GM23338 (cell line): Measurements from ENCODE around the gene KCNQ1OT1. TPM values are rescaled to one million over a fixed set of nuclear protein-coding genes. Genes with fewer than 3 reads are reported as not detected.

Source experiments
- ATAC-seq: fragments of 200-7000 bp; cut with Tn5 transposase; 3 replicates; pipeline ENCODE4 v1.9.1; 2020
- DNase-seq: peaks from one replicate; pipeline ENCODE4 v3.0.0-alpha.2; 2015; ENCODE audit warnings: low spot score
- H2AFZ ChIP-seq: fragments of 200-600 bp; sonication (generic); 2 replicates; pipeline ENCODE4 v1.8.0; 2016; ENCODE audit warnings: antibody characterized with exemption, mild to moderate bottlenecking, moderate library complexity
- H3F3A ChIP-seq: fragments of 200-600 bp; sonication (generic); replicated peaks from 2 replicates; pipeline ENCODE4 v1.8.0; 2017; ENCODE audit warnings: antibody characterized with exemption, mixed run types, low read depth
- H3K27ac ChIP-seq: fragments of 200-600 bp; sonication (generic); 2 replicates; pipeline ENCODE4 v1.6.1; 2016; ENCODE audit warnings: low read depth
- H3K27me3 ChIP-seq: fragments of 200-600 bp; sonication (generic); 2 replicates; pipeline ENCODE4 v1.8.0; 2016; ENCODE audit warnings: mild to moderate bottlenecking, mixed run types, moderate library complexity; ENCODE audit not compliant: insufficient read depth
- H3K36me3 ChIP-seq: fragments of 200-600 bp; sonication (generic); 2 replicates; pipeline ENCODE4 v1.8.0; 2016; ENCODE audit warnings: mild to moderate bottlenecking; ENCODE audit not compliant: insufficient read depth
- H3K4me1 ChIP-seq: fragments of 200-600 bp; sonication (generic); 2 replicates; pipeline ENCODE4 v1.8.0; 2016; ENCODE audit warnings: mild to moderate bottlenecking, moderate library complexity; ENCODE audit not compliant: insufficient read depth
- H3K4me2 ChIP-seq: fragments of 200-600 bp; sonication (generic); 2 replicates; pipeline ENCODE4 v1.7.1; 2017; ENCODE audit warnings: mixed run types
- H3K4me3 ChIP-seq: fragments of 200-600 bp; sonication (generic); 2 replicates; pipeline ENCODE4 v1.6.1; 2016; ENCODE audit warnings: mixed run types
- H3K79me2 ChIP-seq: fragments of 200-600 bp; sonication (generic); replicated peaks from 2 replicates; pipeline ENCODE4 v1.8.0; 2017; ENCODE audit warnings: mild to moderate bottlenecking; ENCODE audit not compliant: insufficient read depth
- H3K9me2 ChIP-seq: fragments of 200-600 bp; sonication (generic); 2 replicates; pipeline ENCODE4 v1.8.0; 2017; ENCODE audit not compliant: insufficient read depth
- H4K20me1 ChIP-seq: fragments of 200-600 bp; sonication (generic); replicated peaks from 2 replicates; pipeline ENCODE4 v1.8.0; 2017; ENCODE audit warnings: mild to moderate bottlenecking; ENCODE audit not compliant: insufficient read depth
- H3K27ac Mint-ChIP-seq: 2 replicates; pipeline ENCODE4 v1.8.0; 2020; ENCODE audit warnings: inconsistent platforms, mild to moderate bottlenecking, moderate library complexity, mixed read lengths
- H3K27me3 Mint-ChIP-seq: 3 replicates; pipeline ENCODE4 v1.8.0; 2022; ENCODE audit warnings: low read depth, mild to moderate bottlenecking, moderate library complexity, mixed read lengths, inconsistent platforms; ENCODE audit not compliant: insufficient read depth, poor library complexity
- H3K36me3 Mint-ChIP-seq: 3 replicates; pipeline ENCODE4 v1.8.0; 2021; ENCODE audit warnings: low read depth, mild to moderate bottlenecking, inconsistent platforms, moderate library complexity, mixed read lengths
- H3K4me1 Mint-ChIP-seq: 3 replicates; pipeline ENCODE4 v1.8.0; 2020; ENCODE audit warnings: mild to moderate bottlenecking, inconsistent platforms, mixed read lengths
- H3K4me3 Mint-ChIP-seq: 3 replicates; pipeline ENCODE4 v1.8.0; 2021; ENCODE audit warnings: moderate library complexity, mild to moderate bottlenecking, inconsistent platforms, mixed read lengths
- H3K9me3 Mint-ChIP-seq: 3 replicates; pipeline ENCODE4 v1.8.0; 2020; ENCODE audit warnings: moderate library complexity, mild to moderate bottlenecking, inconsistent platforms, mixed read lengths
- CREB1 ChIP-seq: fragments of 250-450 bp; sonication (Bioruptor Pico); IDR thresholded peaks from 2 replicates; pipeline ENCODE4 v1.5.0; 2020; ENCODE audit warnings: low read depth, mild to moderate bottlenecking, moderate library complexity
- EZH2 ChIP-seq: fragments of 200-600 bp; sonication (generic); IDR thresholded peaks from one replicate; pipeline ENCODE4 v1.8.0; 2017; ENCODE audit warnings: antibody characterized with exemption, mild to moderate bottlenecking, low read depth; ENCODE audit not compliant: unreplicated experiment
- EZH2phosphoT487 ChIP-seq: fragments of 200-600 bp; sonication (generic); IDR thresholded peaks from one replicate; pipeline ENCODE4 v1.8.1; 2018; ENCODE audit warnings: antibody characterized with exemption; ENCODE audit not compliant: unreplicated experiment
- JUNB ChIP-seq: IDR thresholded peaks from one replicate; pipeline ENCODE4 v1.6.1; 2016; ENCODE audit warnings: antibody characterized with exemption; ENCODE audit not compliant: unreplicated experiment
- NANOG ChIP-seq: IDR thresholded peaks from 2 replicates; pipeline ENCODE4 v1.6.1; 2016; ENCODE audit warnings: antibody characterized with exemption, borderline replicate concordance
- POLR2AphosphoS5 ChIP-seq: IDR thresholded peaks from 2 replicates; pipeline ENCODE4 v1.6.1; 2016; ENCODE audit warnings: antibody characterized with exemption, low read depth
- REST ChIP-seq: IDR thresholded peaks from one replicate; pipeline ENCODE4 v1.6.1; 2018; ENCODE audit warnings: antibody characterized with exemption; ENCODE audit not compliant: unreplicated experiment
- STAT1 ChIP-seq: IDR thresholded peaks from one replicate; pipeline ENCODE4 v1.6.1; 2016; ENCODE audit warnings: antibody characterized with exemption; ENCODE audit not compliant: unreplicated experiment
- ZNF114 ChIP-seq: fragments of 250-450 bp; sonication (Bioruptor Pico); IDR thresholded peaks from 2 replicates; pipeline ENCODE4 v1.5.0; 2020; ENCODE audit warnings: mild to moderate bottlenecking, moderate library complexity
- ZNF331 ChIP-seq: fragments of 250-450 bp; sonication (Bioruptor Pico); IDR thresholded peaks from 2 replicates; pipeline ENCODE4 v1.5.0; 2020; ENCODE audit warnings: low read depth, mild to moderate bottlenecking, moderate library complexity
- polyA plus RNA-seq: library from polyadenylated mRNA; unstranded; fragments of >200 nt; fragmentation: Nextera tagmentation; extraction: Ambion mirVana; gene quantifications from 2 replicates; pipeline ENCODE4 v1.2.1, GENCODE V29; 2016
- total RNA-seq: library from RNA; depleted of rRNA; stranded (reverse); fragments of >200 nt; shearing (Covaris generic); gene quantifications from 2 replicates; pipeline ENCODE4 v1.2.3, GENCODE V29; 2014
- TF ChIP-seq, protein P1 (sequence below): IDR thresholded peaks from 2 replicates; pipeline ENCODE4 v1.6.1; 2016; ENCODE audit warnings: antibody characterized with exemption
- TF ChIP-seq, protein P2 (sequence below), 2 experiments: fragments of 200-600 bp in 1 of 2; sonication (generic) in 1 of 2; conservative IDR thresholded peaks; 2 replicates each; pipeline versions ENCODE4 v1.5.1 to v1.6.1; 2016 to 2017; ENCODE audit warnings: antibody characterized with exemption in 2 of 2, low read depth in 2 of 2, mild to moderate bottlenecking in 2 of 2, moderate library complexity in 1 of 2

The KCNQ1OT1 gene
- total and polyA plus RNA-seq, 2 experiments from 2014 or later = 1.5 to 4.2 TPM

- H3K4me3 ChIP-seq = no peak overlapping the region
Observed at GRCh38 chr11:2577031-2577990, 122.5 kb downstream of the KCNQ1OT1 start.

DNA sequence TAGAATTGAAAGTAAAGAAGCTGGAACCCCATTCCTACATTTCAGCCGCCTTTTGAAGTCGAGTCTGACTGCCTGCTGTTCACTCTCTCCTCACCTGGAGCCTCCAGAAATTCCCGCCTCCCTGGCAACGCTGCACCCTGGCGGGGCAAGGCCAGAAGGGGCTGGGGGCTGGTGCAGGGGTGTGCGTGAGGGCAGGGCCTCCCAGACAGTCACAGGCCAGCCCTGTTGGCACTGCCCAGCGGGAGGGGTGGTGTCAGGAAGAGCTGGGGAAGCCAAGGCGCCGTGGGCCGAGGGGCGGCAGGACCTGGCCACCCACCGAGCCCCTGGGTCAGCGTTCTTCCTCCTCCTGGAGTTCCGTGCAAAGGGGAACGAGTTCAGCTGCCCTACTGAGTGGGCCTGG is 123.2 kb downstream of the KCNQ1OT1 start:
- H3K36me3 Mint-ChIP-seq = no peaks in the 10 kb centered on the region
- H3K9me3 Mint-ChIP-seq = no peaks in the 10 kb centered on the region
- H3K27me3 ChIP-seq = peaks cover 3% of the 10 kb centered on the region
- ATAC-seq (no peak), DNase-seq (no peak)
- no peaks in the 10 kb centered on the region for H4K20me1 ChIP-seq
- no peak overlapping the region for H3K4me3 ChIP-seq
- no peaks in the 10 kb centered on the region for H3K9me2 ChIP-seq
- H3K27ac Mint-ChIP-seq = no peak overlapping the region
- peaks cover 41% of the 10 kb centered on the region for H3K27me3 Mint-ChIP-seq
- no peaks in the 10 kb centered on the region for H3K79me2 ChIP-seq
- H3K4me1 Mint-ChIP-seq = peaks cover 4% of the 10 kb centered on the region; the same call in 2 of the 3 replicates
- H3F3A ChIP-seq = no peaks in the 10 kb centered on the region
- no peak overlapping the region for H3K27ac ChIP-seq
- H3K4me2 ChIP-seq = no peak overlapping the region
- no peak overlapping the region for H3K4me3 Mint-ChIP-seq
- H3K36me3 ChIP-seq = no peaks in the 10 kb centered on the region
- H3K4me1 ChIP-seq = no peaks in the 10 kb centered on the region
- no peak overlapping the region for H2AFZ ChIP-seq
- TF ChIP-seq NANOG = no peak
- TF ChIP-seq JUNB = no peak
- no peak for TF ChIP-seq CREB1 (CRISPR knock-in tag)
- TF ChIP-seq, protein P1, sequence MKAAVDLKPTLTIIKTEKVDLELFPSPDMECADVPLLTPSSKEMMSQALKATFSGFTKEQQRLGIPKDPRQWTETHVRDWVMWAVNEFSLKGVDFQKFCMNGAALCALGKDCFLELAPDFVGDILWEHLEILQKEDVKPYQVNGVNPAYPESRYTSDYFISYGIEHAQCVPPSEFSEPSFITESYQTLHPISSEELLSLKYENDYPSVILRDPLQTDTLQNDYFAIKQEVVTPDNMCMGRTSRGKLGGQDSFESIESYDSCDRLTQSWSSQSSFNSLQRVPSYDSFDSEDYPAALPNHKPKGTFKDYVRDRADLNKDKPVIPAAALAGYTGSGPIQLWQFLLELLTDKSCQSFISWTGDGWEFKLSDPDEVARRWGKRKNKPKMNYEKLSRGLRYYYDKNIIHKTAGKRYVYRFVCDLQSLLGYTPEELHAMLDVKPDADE = no peak
- no peak for TF ChIP-seq POLR2AphosphoS5
- no peak for TF ChIP-seq EZH2
- TF ChIP-seq STAT1 = no peak
- no peak for TF ChIP-seq EZH2phosphoT487
- no peak for TF ChIP-seq ZNF114 (CRISPR knock-in tag)
- TF ChIP-seq REST = no peak
- TF ChIP-seq, protein P2, sequence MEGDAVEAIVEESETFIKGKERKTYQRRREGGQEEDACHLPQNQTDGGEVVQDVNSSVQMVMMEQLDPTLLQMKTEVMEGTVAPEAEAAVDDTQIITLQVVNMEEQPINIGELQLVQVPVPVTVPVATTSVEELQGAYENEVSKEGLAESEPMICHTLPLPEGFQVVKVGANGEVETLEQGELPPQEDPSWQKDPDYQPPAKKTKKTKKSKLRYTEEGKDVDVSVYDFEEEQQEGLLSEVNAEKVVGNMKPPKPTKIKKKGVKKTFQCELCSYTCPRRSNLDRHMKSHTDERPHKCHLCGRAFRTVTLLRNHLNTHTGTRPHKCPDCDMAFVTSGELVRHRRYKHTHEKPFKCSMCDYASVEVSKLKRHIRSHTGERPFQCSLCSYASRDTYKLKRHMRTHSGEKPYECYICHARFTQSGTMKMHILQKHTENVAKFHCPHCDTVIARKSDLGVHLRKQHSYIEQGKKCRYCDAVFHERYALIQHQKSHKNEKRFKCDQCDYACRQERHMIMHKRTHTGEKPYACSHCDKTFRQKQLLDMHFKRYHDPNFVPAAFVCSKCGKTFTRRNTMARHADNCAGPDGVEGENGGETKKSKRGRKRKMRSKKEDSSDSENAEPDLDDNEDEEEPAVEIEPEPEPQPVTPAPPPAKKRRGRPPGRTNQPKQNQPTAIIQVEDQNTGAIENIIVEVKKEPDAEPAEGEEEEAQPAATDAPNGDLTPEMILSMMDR (conservative IDR thresholded peaks at IDR 0.05; ENCODE audit: low read depth in 2 of 2) = no peak

More at GRCh38 chr11:2577031-2577990, 122.5 kb downstream of the KCNQ1OT1 start:
- H2AFZ ChIP-seq = no peak overlapping the region
- H3K27me3 ChIP-seq = peaks cover 3% of the 10 kb centered on the region
- H4K20me1 ChIP-seq = no peaks in the 10 kb centered on the region
- H3K27ac Mint-ChIP-seq = no peak overlapping the region
- no peaks in the 10 kb centered on the region for H3K9me2 ChIP-seq
- no peaks in the 10 kb centered on the region for H3K4me1 ChIP-seq
- H3K4me1 Mint-ChIP-seq = peaks cover 4% of the 10 kb centered on the region; the same call in 2 of the 3 replicates
- no peaks in the 10 kb centered on the region for H3K36me3 Mint-ChIP-seq
- H3K27me3 Mint-ChIP-seq = peaks cover 43% of the 10 kb centered on the region
- no peaks in the 10 kb centered on the region for H3K79me2 ChIP-seq
- no peaks in the 10 kb centered on the region for H3K9me3 Mint-ChIP-seq
- peak; percentile 16 for ATAC-seq
- TF ChIP-seq, protein P2 (conservative IDR thresholded peaks at IDR 0.05; ENCODE audit: low read depth in 2 of 2) = peak in 1 of 2 experiments; percentile 26; a peak in 1 of 4 replicates
- TF ChIP-seq ZNF331 (CRISPR knock-in tag) = no peak
- no peak for TF ChIP-seq CREB1 (CRISPR knock-in tag)
- TF ChIP-seq ZNF114 (CRISPR knock-in tag) = no peak
- TF ChIP-seq EZH2phosphoT487 = no peak
- H3K36me3 ChIP-seq = no peaks in the 10 kb centered on the region
- DNase-seq = no peak
- H3K4me3 Mint-ChIP-seq = no peak overlapping the region
- no peaks in the 10 kb centered on the region for H3F3A ChIP-seq
- H3K27ac ChIP-seq = no peak overlapping the region
- H3K4me2 ChIP-seq = no peak overlapping the region
